HG03469 (cell line): ENCODE results near the gene HOXB9.

Experiments used
- ATAC-seq: cut with Tn5 transposase; IDR thresholded peaks from one replicate; pipeline ENCODE4 v1.9.1; 2021; ENCODE audit warnings: mild to moderate bottlenecking, moderate library complexity, moderate number of reproducible peaks; ENCODE audit not compliant: unreplicated experiment

Gene HOXB9

DNA sequence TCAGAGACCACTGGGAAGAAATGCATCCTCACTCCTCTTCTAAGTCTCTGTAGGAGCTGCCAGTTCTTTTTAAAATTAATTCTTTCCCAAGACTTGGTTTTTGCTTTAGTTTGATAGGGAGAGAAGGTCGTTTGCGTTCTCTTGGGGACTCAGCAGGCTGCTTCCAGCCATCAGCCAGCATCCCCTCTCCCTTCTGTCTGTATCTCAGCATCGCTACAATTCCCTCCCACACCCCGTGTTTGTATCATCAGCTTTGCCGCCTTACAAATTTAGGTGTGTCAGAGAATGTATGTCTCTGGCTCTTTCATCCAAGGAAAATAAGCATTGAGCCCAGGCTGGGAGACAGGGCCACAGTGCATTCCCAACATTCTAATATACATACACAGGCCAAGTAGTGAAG, 26.8 kb downstream of the HOXB9 start:
- ATAC-seq: no peak

DNA sequence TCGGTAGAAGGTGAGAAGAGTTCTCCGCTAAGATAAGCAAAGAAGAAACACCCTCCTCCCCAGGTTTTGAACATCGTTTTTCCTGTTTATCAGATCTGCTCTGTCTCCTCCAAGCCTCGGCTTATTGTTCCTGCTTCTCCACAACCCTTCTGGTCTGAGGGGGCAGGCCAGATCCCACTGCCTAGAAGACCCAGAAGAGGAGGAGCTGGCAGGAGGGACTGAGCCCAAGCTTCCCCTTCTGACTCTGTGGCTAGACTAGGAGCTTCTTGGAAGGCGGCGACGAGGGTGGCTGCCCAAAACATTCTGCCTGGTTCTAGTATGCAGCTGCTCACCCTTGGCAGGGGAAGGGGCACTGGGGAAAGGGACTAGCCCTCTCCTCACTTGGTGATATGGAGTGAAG, 27.4 kb downstream of the HOXB9 start:
- ATAC-seq: no peak

DNA sequence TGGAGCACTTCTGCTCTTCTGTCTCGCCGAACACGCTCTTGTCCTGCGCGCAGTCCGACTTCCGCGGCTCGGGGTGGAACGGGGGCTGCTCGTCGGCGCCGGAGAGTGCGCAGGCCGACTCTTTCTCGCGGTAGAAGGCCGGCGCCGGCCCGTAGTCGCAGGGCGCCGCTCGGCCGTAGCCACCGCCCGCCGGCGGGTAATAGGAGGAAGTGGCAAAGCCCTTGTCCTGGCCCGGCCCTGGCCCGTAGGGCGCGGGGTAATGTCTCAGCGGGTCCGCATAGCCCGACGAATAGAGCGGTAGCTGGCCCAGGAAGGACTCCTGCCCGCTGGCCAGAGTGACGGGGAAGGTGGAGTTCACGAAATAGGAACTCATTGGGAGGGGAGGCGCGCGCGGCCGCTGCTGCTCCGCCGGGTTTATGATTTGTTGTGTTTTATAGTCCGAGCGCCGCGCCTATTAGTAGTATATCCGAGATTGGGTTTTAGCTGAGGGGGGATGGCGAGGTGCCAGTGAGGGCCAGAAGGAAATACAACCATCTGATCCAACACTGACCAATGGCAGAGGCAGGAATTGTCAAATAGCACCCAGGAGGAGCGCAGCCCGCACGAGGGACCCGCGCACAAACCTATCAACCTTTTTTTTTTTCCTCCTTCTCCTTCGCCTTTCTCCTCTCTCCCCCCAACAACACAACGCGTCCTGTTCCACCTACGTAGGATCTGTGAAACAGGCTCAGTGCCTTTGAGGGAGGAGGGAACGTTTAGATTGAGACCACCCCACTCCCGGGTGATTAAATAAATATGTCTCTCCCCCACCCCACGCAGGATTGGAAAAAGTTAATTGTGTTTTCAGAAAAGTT, 28.2 kb downstream of the HOXB9 start:
- ATAC-seq: no peak

DNA sequence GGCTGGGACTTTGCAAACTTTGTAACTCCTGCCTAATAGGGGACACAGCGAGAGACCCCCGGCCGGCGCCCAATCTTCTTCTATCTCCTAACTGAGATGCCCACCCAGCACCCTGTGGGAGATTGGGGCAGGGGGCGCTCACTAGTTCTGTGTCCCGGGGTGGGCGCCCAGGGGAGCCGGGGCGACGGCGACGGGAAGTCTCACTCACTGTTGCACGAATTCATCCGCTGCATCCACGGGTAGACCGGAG, 28.7 kb downstream of the HOXB9 start:
- no peak for ATAC-seq

DNA sequence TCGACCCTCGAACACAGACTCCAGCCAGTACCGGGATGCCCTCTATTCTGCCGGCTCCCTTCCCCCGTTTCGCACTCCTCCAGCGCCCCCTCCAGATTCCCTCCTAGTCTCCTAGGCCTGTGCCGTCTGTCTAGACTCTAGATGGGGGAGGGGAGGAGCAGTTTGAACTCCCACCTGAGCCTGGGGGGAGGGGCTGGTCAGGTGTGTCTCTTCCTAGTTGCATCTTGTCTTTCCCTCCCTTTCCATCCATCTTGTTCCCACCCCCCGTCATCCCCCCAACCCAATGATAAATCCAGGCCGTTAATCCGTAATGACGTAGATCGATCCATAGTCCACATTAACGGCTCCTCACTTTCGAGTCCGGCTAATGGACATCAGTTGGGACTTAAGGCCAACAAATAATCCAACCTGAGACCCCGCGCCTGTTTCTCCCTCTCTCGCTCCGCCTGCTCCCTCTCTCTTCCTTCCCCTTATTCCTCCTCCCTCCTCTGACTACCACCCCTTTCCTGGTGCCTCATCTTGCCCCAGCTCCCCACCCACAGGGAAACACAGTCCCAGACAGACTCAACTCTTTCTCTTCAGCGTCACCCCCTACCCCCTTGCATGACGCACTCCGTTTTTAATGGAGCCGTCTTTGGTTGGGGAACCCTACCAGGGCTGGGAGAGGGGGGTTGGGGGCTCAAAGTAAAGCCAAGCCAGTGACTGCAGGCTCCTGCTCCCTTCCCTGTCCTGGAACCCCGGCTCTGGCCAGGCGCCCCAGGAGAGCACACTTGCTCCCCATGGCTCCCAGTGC, 29.2 kb downstream of the HOXB9 start:
- no peak for ATAC-seq

DNA sequence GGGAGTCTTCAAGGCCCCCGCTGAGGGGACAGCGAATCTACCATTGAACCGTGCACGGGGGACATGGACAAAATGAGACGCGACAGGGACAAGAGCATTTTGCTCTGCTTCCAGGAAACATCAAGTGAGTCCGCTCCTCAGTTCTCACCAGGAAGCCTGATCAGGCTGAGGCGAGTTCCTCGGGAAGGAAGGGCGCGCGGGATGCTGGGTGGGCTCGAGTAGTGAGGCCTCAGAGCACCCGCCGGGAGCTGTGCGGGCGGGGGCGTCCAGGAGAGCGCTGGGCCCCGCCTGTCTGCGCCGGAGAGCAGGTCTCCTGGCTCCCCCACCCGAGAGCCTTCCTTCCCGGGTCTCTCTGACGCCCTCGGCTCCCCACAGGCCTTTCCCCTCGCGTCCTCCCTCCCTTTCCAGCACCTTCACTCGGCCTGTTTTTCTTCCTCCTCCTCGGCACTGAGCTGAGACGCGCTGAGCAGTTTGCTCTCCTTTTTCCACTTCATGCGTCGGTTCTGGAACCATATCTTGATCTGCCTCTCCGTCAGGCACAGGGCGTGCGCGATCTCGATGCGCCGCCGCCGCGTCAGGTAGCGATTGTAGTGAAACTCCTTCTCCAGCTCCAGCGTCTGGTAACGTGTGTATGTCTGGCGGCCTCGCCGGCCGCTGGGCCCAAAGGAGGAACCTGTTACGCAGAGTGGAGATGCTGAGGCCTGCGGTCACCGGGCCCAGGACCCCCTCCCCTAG, 30.0 kb downstream of the HOXB9 start:
- no peak for ATAC-seq

DNA sequence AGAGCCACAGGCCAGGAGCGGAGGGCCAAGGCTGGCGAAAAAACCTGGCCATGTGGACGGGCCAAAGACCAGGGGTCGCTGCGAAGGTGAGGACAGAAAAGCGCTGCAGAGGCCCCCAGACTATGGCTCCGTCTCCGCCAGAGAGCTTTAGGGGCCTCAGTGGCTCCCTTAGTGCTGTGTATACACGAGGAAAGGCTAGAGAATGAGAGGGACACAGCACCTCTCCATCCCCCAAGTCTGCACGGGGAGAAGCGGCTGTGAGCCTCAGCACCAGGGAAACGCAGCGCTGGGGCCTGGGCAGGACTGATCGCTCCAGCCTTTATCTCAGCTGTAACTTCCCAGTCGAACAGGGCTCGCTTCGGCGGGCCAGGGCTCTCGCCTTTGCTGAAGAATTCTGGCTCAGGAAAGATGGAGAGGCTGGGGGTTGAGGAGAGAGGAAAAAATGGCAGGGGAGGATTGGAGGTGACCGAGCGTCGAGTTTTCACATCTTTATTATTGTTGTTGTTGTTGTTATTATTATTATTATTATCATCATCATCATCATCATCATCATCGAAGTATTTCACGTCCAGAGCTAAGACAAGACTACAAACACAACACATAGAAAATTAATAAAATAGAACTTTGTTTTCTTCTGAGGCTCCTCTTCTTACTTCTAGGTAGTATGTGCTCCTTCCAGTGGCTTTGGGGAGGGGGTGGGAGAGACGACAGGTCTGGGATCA, 30.7 kb downstream of the HOXB9 start:
- no peak for ATAC-seq

DNA sequence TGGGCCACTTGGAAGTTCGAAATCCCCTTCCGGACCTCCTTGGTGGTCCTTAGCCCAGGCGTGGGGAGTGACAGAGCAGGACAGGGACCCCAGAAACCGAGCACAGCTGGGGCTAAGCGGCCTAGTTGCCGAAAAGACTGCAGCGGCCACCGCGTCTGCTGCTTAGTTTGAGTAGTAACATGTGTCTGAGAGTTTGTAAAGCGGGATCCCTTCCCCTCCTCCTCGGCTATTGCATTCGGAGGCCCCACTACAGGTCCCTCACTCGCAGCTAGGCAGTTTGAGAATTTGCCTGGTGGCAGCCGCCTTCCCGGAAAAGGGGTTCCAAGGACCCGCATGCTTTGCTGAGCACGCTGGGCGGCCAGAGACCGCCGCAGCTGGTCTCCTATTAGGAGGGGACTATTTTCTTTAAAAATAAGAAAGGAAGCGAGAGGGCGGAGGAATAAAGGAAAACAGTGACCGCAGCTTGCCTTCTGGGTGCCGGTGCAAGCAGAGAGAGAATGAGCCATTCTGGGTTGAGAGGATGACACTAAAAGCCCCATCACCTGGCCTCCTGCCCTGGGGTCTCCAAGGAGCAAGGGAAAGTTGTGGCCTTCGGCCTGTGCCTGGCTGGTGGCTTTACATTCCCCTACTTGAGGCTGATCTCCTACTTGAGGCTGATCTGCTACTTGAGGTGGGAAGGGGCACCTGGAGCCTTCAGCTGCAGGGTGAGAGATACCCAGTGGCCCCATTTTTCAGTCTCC, 31.4 kb downstream of the HOXB9 start:
- no peak for ATAC-seq

DNA sequence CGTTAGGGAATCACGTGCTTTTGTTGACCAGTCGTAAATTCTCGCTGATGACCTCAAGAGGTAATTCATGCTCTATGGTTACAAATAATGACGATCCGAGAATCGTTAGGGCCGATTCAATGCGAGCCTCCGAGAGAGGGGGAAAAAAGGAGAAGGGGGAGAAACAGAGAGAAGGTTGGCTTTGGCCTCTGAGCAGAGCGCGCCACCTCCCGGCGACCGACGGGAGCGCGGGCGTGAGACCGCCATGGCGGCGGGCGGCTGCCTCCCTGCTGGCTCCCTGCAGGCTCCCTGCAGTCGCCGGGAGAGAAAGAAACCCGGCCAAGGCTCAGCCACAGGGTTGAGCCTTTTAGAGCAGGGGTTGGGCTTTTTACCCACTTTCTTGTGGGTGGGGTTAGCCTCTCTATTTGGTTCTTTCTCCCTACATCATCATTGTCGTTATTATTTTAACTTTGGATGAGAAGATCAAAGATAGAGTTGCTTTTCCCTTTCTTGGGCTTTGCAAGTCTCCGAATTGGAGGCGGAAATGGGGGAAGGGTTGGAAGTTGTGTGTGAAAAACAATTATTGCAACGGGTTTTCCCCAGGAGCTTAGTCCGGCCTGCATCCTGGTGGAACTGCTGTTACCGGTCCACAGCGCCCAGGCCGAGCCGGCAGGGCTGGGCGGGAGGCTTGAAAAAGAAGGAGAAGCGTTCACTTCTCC, 32.2 kb downstream of the HOXB9 start:
- no peak for ATAC-seq

DNA sequence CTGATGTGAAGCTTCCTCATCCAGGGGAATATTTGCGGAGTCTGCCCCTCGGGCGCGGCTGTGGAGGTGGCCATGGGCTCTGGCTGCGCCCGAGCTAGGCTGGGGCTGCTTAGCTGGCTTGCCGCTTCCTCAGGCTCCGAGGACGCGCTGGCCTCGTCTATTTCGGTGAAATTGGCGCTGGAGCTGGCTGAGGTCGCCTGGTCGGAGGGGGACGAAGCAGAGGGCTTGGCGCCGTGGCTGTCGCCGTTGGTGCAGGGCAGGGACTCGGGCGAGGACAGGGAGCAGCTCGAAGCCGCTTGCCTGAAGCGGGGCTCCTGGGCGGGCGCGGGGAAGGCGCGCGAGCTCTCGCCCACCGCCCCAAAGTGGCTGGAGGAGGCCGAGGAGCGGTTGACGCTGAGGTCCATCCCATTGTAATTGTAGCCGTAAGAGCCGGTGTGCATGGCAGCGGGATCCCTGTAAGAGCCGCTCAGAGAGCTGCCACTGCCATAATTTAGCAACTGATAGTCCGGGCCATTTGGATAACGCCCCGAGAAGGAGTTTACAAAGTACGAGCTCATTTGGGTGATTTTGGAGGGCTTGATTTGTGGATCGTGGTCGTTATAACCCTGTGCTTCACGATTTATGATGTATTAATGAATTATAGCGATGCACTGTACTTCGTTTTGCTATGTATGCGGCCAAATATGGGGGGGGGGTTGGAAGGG, 32.9 kb downstream of the HOXB9 start, which contains the start of gene HOXB5:
Gene HOXB5, minus strand, starts transcription at position 654 of the 704 bp plus-strand sequence. Its CDS starts 97 bp downstream, at position 557.
- ATAC-seq: no peak

DNA sequence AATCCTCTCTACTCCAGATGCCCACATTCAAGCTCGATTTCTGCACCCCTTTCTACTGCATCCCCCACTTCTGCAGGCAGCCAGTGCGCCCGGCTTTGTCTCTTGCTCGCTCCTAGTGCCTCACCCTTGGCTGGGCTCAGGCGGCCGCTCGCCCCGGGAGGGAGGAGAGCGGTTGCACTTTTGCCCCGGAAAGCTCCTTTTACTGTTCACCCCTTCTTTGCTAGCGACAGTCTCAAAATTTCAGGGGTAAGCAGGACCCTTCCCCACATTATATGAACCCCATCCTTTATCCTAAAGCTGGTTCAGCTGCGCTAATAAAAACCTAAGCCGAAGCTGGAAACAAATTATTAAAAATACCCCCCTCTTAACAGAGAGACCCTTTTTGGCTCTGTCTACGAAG, 33.6 kb downstream of the HOXB9 start:
- no peak for ATAC-seq

DNA sequence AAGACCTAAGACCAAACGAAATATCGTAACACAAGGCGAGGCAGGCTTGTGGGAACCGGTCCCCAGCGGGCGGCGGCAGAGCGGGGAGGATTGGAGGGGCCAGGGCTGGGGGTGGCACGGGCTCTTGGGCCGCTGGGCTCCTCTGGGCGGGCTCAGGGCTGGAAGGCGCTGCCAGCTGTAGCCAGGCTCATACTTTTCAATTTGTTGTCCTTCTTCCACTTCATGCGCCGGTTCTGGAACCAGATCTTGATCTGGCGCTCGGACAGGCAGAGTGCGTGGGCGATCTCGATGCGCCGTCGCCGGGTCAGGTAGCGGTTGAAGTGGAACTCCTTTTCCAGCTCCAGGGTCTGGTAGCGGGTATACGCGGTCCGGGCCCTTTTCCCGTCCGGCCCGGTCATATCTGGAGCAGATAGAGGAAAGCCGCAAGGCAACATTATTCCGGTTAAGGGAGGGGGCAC, 34.1 kb downstream of the HOXB9 start:
- no peak for ATAC-seq

DNA sequence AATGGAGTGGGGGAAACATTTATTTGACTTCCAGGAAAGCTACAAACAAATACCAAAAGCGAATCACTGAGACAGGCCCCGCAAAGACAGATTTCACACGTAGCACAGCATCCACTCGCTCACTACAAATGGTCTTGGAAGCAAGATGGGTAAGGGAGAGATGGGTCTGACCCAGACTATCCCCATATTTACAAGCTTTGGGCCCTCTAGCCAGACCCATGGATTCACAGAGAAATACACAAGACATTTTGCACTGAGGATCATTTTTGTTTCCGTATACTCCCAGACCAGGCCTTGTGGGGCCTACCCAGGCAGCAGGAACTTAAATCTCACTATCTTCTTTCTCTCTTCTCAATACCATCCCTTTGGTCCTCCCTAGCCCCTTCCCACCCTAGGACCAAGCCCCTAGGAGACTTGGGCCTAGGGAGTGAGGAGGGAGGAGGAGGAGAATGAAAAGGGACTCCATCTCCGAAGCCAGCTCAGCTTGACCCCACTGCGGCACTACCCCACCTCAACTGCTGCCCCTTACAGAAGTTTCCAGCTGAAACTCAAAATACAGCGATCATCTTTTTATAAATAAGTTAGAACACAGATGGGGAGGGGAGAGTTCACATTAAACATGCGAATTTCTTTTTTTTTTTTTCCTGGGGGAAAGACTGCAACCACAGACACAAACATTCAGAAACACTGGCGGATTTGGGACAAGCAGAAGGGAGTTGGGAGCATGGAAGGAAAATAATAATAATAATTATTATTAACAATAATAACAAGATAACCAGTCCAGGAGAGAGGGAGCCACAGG, 34.7 kb downstream of the HOXB9 start:
- no peak for ATAC-seq

DNA sequence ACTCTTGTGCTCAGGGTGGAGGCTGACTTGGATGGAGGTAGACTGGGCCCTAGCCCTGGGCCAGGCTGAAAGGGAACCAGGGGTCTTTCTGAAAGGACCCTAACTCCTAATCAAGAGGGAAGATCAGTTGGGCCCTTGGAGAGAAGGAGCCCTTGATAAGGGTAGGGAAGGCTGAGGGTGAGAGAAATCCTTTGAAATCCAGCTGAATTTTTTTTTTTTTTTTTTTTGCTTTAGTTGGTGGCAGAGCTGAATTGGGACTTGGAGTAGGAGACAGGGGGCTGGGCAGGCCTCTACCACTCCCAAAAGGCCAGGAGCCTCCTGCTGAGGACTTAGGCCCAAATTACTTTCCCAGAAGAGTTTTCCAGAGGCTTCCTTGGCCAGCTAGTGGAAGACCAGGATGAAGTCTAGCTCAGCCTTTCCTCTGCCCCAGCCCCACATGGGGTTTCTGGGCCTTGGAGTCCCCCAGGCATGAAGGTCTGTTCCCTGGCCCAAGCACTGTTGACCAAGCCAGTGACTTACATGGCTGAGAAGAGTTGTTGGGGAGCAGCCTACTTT, 35.5 kb downstream of the HOXB9 start:
- no peak for ATAC-seq

DNA sequence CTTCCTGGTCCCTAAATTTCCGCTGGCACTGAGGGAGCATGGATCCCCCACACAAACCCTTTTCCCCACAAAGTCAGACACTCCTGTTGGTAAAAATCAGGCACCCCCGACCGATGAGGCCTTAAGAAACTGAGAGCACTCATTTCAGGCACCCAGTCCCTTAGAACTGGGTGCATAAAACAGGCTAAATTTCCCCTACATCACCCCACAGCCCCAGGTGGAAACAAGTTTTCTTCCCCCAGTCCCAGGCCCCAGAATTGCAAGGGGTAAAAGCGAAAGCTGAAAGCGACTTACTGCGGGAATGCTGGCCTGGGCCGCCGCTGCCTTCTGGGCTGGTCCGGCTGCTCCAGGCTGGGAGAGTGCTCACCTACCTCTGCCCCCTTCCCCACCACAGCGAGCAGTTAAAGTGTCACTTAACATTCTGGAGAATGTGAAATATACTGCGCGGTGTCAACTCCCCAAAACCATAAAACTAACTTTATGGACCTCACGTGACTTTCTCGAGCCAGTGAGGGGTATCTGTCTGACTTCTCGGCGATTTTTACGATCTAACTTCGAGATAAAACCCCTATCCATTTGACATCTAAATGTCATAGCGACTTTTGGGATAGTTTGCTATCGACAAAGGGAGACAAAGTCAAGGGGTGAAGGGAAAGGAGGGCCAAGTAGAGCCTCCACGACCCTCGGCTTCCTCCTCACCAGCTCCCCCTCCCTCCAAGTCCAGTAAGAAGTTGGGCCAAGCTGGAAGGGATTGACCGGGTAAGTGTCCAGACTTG, 36.1 kb downstream of the HOXB9 start, which contains the start of gene HOXB3:
Gene HOXB3, minus strand, starts transcription at position 411 of the 776 bp plus-strand sequence. CDS start 37,767 bp downstream, outside the sequence.
- ATAC-seq: no peak

DNA sequence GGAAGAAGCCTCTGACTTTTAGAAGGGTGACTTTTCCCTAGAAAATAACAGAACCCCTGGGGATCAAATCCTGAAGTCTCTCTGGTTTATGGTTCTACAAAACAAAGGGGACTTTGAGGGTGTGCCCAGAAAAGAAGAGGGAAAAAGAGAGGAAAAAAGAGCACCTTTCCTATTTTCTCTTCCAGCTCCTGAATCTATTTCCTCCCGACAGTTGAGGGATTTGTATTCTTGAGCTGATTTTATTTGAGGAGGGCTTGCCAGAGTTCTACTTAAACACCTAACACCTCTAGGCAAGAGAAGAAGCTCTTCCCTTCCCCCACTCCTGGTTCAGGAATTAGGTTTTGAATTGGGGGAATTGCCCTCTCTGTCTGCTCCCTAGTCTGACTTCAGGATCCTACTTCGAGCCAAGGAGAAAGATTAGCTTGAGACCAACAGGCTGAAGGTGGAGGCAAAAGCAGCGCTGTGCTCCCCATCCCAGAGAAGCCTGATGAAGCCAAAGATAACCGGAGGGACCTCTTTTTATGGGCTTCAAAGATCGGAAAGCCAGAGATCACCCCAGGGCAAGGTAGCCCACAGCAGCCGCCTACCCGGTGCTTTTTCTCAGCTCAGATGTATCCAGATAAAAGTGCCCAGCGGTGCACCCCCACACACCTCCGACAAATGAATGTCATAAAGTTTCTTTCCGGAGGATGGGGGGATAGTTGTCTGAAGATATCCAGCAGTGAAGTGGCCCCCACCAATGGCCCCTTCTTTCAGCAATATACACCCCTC, 36.9 kb downstream of the HOXB9 start:
- no peak for ATAC-seq
